Thyroid gland (tissue), 4 donors: ENCODE data around the gene SPTBN2. TPM values are rescaled to one million over a fixed set of nuclear protein-coding genes. Genes with fewer than 3 reads are reported as not detected.

ENCODE experiments used
- DNase-seq, 2 donors: peaks; one replicate each; pipeline ENCODE4 v3.0.0-alpha.2; 2019
- H3K27ac ChIP-seq, 3 donors: fragments of 200-600 bp; sonication (generic); 1 replicate in 2 of 3; 2 replicates in 1 of 3; pipeline ENCODE4 v1.5.1; 2016 to 2019; ENCODE audit warnings: mild to moderate bottlenecking in 1 of 3, moderate library complexity in 1 of 3
- H3K27me3 ChIP-seq: fragments of 200-600 bp; sonication (generic); one replicate; pipeline ENCODE4 v1.5.1; 2019
- H3K36me3 ChIP-seq, 2 donors: fragments of 200-600 bp; sonication (generic); one replicate each; pipeline ENCODE4 v1.5.1; 2016 to 2019
- H3K4me1 ChIP-seq, 2 donors: fragments of 200-600 bp; sonication (generic); one replicate each; pipeline ENCODE4 v1.5.1; 2017 to 2019
- H3K4me3 ChIP-seq, 3 donors: fragments of 200-600 bp; sonication (generic); replicated peaks in 1 of 3; 1 replicate in 2 of 3; 2 replicates in 1 of 3; pipeline ENCODE4 v1.5.1; 2016; ENCODE audit warnings: mild to moderate bottlenecking in 1 of 3
- H3K9me3 ChIP-seq: fragments of 200-600 bp; sonication (generic); one replicate; pipeline ENCODE4 v1.5.1; 2017
- POLR2A ChIP-seq, 2 donors: fragments of 450-650 bp; IDR thresholded peaks; one replicate each; pipeline ENCODE4 v1.6.1; 2017; ENCODE audit warnings: antibody characterized with exemption in 2 of 2, mild to moderate bottlenecking in 2 of 2, moderate library complexity in 1 of 2
- WGBS, 2 donors: methylation state at CpG; one replicate each; pipeline ENCODE4 v1.1.5; 2017; 5-methylcytosine and 5-hydroxymethylcytosine counted together
- intact Hi-C: fragments of 100-400 bp; cut with DNase I; formaldehyde crosslinking; loops from one replicate; pipeline ENCODE4 v1.15.1; 2023
- total RNA-seq, 4 donors: library from RNA; depleted of rRNA; stranded (reverse); fragments of >200 nt; gene quantifications; one replicate each; pipeline ENCODE4 v1.2.3, GENCODE V29; 2016
- TF ChIP-seq, protein P1 (sequence below), 6 experiments: fragments of 200-600 bp in 3 of 6; fragments of 450-650 bp in 3 of 6; sonication (generic) in 3 of 6; IDR thresholded peaks; one replicate each; pipeline ENCODE4 v1.5.1; 2016 to 2019; ENCODE audit warnings: antibody characterized with exemption in 6 of 6, mild to moderate bottlenecking in 2 of 6, inconsistent platforms in 1 of 6, moderate library complexity in 1 of 6

The SPTBN2 gene
- total RNA-seq, 4 donors from 2014 or later = 0.25 to 1.6 (median 0.83) TPM

DNA sequence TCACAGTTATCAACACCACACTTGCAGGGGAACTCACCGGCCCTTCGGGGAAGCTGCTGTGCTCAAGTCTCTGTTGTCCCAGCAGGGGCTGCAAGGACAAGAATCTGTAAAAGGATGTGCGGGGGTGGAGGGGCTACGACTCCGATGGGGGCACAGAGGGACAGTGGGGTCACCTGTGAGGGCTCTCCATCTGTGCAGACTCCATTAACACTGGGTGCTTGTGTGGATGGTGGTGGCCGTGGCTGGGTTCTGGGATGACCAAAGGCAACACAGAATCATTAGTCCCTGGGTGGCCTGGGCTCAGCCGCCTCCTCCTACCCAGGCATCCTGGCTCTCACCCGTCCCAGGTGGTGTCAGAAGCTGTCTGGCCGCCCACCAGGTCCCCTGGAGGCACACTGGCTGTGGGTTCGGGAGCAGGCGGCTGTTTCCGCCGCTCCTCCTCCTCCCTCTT is 41.2 kb downstream of the SPTBN2 start:
- Histone ChIP-seq H3K4me1 (no peaks in the 10 kb centered on the region), H3K36me3 (no peaks in the 10 kb centered on the region), H3K27me3 (no peaks in the 10 kb centered on the region), H3K27ac (no peak overlapping the region), H3K4me3 (no peak overlapping the region), H3K9me3 (no peaks in the 10 kb centered on the region)
- TF ChIP-seq POLR2A (IDR thresholded peaks at IDR 0.05) = no peak
- TF ChIP-seq, protein P1, sequence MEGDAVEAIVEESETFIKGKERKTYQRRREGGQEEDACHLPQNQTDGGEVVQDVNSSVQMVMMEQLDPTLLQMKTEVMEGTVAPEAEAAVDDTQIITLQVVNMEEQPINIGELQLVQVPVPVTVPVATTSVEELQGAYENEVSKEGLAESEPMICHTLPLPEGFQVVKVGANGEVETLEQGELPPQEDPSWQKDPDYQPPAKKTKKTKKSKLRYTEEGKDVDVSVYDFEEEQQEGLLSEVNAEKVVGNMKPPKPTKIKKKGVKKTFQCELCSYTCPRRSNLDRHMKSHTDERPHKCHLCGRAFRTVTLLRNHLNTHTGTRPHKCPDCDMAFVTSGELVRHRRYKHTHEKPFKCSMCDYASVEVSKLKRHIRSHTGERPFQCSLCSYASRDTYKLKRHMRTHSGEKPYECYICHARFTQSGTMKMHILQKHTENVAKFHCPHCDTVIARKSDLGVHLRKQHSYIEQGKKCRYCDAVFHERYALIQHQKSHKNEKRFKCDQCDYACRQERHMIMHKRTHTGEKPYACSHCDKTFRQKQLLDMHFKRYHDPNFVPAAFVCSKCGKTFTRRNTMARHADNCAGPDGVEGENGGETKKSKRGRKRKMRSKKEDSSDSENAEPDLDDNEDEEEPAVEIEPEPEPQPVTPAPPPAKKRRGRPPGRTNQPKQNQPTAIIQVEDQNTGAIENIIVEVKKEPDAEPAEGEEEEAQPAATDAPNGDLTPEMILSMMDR (IDR thresholded peaks at IDR 0.05) = no peak
- 85 to 91% methylated on average over 11 to 13 of the region's 13 CpGs for WGBS, 2 donors
- intact Hi-C loops = no loop called here
- no peak for DNase-seq

DNA sequence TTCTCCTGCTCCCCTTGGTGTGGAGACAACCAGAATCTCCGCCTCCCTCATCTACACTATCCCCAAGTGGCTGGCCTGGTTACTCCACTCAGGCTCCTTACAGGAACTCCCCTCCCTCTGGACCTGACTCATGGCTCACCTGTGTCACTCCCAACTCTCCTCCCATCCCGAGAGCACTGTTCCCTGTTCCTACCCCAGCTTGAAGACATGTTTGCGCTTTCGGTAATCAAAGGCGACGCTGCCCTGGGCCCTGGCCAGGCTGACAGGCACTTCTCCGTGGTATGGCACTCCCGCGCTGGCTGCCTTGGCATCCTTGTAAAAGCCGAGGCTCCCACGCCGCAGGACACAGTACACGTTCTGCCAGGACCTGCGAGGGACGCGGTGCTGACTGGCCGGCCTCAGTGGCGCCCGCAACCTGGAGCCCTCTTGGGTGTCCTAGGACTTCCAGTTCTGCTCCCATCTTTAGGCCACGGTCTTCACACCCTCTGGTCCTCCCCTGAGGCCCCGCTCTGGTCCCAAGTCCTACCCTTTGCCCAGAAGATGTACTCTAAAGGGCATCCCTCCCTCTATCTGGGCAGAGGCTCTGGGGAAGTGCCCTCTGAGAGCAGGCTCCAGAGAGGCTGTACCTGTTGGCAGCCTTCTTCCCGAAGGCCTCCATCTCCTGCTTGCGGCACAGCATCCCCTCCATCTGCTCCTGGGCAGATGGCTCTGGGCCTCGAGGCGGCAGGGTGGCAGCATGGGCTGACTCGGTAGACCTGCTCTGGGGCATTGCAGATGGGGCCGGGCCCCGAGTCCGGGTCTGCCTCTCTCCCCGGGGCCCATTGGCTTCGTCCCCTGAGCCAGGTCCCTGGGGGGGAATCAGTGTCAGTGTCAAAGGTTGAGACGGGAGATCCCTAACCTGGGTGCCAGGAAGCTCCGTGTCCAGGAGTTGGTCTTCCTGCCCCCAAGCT is 41.9 kb downstream of the SPTBN2 start:
- no peaks in the 10 kb centered on the region for H3K36me3 ChIP-seq
- H3K27me3 ChIP-seq = no peaks in the 10 kb centered on the region
- intact Hi-C loops = no loop called here
- WGBS, 2 donors = 93% methylated on average over 17 to 33 of the region's 33 CpGs
- H3K4me1 ChIP-seq = no peaks in the 10 kb centered on the region
- no peak overlapping the region for H3K4me3 ChIP-seq
- no peak for DNase-seq
- TF ChIP-seq, protein P1 (IDR thresholded peaks at IDR 0.05) = no peak
- no peak for TF ChIP-seq POLR2A (IDR thresholded peaks at IDR 0.05)
- H3K9me3 ChIP-seq = no peaks in the 10 kb centered on the region
- H3K27ac ChIP-seq = no peak overlapping the region

DNA sequence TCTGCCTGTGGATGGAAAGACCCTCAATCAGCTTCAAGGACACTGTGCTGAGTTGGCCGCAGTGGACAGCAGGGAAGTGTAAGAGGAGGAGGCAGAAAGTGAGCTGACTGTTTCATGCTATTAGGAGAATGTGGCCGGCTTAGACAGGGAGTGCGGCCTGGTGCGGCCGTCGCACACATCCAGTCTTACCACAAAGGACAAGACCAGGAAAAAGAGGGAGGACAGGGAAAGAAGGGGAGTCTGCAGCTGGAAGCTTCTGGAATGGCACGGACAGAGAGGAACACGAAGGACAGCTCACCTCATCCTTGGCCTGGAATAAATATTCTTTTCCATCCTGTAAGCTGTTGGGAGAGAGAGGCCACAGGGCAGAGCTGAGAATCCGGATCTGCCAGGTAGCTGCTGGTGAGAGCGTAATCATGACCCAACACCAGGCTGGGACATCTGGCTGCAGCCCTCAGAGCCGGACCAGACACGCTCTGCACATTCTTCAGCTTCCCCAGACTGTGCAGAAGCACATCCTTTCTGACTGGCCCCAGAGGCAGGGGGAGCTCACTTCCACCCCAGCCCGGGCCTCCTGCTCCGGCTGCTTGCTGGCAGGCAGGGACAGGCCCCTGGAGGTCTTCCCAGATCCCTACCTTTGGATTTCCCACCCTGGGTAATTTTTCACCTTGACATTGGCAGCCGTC is 42.8 kb downstream of the SPTBN2 start:
- no peaks in the 10 kb centered on the region for H3K4me1 ChIP-seq
- DNase-seq = no peak
- intact Hi-C loops = no loop called here
- no peak overlapping the region for H3K4me3 ChIP-seq
- TF ChIP-seq, protein P1 (IDR thresholded peaks at IDR 0.05) = no peak
- TF ChIP-seq POLR2A (IDR thresholded peaks at IDR 0.05) = no peak
- H3K27ac ChIP-seq = no peak overlapping the region
- no peaks in the 10 kb centered on the region for H3K36me3 ChIP-seq
- WGBS, 2 donors = 90 to 93% methylated on average over 15 of the region's 15 CpGs
- H3K9me3 ChIP-seq = no peaks in the 10 kb centered on the region
- H3K27me3 ChIP-seq = no peaks in the 10 kb centered on the region

DNA sequence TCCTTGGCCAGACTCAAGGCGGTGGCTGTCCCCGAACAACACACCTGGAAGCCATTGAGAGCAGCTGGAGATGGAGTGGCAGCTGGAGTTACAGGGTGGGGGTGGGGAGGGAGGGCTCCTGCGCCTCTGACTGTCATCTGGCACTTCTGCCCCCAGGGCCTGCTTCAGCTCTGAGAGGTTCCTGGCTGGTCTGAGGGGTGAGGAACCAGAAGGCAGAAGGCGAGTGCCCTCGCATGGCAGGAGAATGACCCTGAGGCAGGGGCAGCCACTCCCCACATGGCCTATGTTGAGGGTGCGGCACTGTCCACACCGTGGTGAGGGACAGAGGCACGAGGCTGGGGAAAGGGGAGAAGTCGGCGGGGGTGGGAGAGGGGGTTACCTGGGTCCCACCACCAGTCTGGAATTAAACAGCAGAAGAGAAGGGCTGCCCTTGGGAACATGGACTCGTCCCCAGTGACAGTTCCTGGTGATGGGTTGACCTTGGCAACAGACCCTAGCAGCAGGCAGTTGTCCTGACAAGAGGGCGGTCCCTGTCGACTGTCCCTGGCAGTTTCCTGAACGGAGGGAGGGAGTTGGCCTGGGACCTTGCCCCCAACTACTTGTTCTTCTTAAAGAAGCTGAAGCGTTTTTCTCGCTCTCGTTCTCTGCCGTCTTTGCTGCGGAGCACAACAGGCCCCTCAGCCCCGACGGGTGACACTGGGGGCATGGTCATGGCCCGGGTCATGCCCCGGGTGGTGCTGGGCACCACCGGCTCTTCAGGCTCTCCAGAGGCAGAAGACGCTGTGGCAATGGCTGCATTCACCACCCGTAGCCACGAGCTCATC is 43.5 kb downstream of the SPTBN2 start:
- TF ChIP-seq, protein P1 (IDR thresholded peaks at IDR 0.05) = no peak
- TF ChIP-seq POLR2A (IDR thresholded peaks at IDR 0.05) = no peak
- Histone ChIP-seq H3K27ac (no peak overlapping the region), H3K27me3 (no peaks in the 10 kb centered on the region), H3K36me3 (no peaks in the 10 kb centered on the region), H3K4me3 (no peak overlapping the region), H3K9me3 (no peaks in the 10 kb centered on the region), H3K4me1 (no peaks in the 10 kb centered on the region)
- intact Hi-C loops = no loop called here
- WGBS, 2 donors = 87 to 89% methylated on average over 27 of the region's 27 CpGs
- no peak for DNase-seq
